ENCODE measurements around the gene TUBGCP4.
"Not testable (repeated sequence)": the region's sequence is repeated elsewhere in the genome, so short reads cannot be mapped to it uniquely, and the experiment has no call there.

GRCh38 chr15:43393592-43393991, 22.7 kb downstream of the TUBGCP4 start:
- TF ChIP-seq CTCF, POLR2A (IDR thresholded peaks at IDR 0.05): not testable (repeated sequence)

Data from lower leg skin (tissue), 3 donors.